ENCODE data around the gene HTR3B. TPM values are rescaled to one million over a fixed set of nuclear protein-coding genes. Genes with fewer than 3 reads are reported as not detected.
"Not testable (repeated sequence)": the region's sequence is repeated elsewhere in the genome, so short reads cannot be mapped to it uniquely, and the experiment has no call there.

The HTR3B gene
- total RNA-seq, 1 donor from 2014 or later = not detected

DNA sequence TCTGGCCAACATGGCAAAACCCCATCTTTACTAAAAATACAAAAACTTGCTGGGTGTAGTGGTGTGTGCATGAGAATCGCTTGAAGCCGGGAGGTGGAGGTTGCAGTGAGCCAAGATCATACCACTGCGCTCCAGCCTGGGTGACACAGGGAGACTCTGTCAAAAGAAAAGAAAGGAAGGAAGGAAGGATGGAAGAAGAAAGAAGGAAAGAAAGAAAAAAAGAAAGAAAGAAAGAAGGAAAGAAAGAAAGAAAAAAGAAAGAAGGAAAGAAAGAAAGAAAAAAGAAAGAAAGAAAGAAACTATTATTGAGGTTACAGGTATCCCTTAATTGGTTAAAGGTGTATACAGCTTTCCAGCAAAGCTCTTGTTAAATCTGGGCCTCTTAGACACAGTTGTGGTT lies 29.6 kb downstream of the HTR3B start:
- ATAC-seq; intact Hi-C loops (cut with micrococcal nuclease); DNase-seq: not testable (repeated sequence)

DNA sequence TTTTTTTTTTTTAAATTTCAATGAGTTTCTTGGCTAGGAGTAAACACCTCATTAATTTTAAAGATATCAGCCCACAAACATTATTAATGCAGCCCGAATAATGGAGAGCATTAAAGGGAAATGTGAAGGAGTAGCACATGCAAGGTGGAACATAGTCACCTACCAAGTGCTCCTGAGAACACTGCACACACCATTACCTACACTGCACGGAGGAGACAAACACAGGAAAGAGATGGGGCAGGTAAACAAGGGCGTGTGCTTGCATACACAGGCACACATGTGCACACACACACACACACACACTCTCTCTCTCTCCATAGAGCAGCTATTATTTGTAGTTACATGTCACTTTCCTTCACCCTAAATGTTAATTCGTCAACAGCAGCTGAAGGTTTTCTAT lies 30.2 kb downstream of the HTR3B start:
- intact Hi-C loops (cut with micrococcal nuclease) = no loop called here

DNA sequence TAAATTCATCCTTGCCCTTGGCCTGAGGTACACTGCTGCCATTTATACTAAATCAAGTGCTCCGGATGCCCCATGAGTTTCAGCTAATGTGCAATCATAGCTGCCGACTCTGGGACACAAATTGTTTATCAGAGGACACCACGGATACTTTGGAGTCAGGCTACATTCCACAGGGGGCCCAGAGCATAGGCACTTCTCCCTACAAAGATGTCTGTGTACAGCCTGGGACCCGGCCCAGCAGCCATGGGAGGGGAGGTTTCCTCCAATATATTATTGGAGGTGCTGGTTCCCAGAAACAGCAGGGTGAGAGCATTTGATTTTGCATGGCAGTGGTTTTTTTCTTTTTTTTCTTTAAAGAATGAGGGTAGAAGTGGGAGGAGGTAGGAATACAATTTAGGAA lies 31.3 kb downstream of the HTR3B start:
- intact Hi-C loops (cut with micrococcal nuclease) = no loop called here
- no peak for DNase-seq
- ATAC-seq = peak; percentile 34

More for the DNA sequence above, 30.2 kb downstream of the HTR3B start:
- DNase-seq (no peak), ATAC-seq (no peak)

DNA sequence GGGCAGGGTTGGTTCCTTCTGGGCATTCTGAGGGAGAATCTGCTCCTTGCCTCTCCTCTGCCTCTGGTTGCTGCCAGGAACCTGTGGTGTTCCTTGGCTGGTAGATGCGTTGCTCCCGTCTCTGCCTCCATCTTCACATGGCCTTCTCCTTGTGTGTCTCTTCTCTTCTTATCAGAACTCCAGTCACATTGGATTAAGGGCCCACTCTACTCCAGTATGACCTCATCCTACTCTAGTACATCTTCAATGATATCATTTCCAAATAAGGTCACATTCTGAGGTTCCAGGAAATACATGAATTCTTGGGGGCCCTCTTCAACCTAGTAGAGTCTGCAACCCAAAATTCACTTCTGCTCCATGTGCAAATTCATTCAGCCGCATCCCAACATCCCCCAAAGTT lies 33.3 kb downstream of the HTR3B start:
- intact Hi-C loops (cut with micrococcal nuclease) = no loop called here
- no peak for DNase-seq
- no peak for ATAC-seq

DNA sequence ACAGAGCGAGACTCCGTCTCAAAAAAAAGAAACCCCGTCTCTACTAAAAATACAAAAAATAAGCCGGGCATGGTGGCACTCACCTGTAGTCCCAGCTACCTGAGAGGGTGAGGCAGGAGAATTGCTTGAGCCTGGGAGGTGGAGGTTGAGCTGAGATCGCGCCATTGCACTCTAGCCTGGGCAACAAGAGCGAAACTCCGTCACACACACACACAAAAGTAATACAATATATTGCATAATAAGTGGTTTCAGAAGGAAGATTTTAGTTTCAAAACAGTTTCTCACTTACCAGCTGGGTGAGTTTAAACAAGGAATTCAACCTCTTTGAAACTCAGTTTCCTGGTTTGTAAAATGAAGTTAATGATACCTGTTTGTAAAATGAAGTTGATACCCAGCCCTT lies 37.7 kb downstream of the HTR3B start:
- ATAC-seq (no peak), DNase-seq (no peak)
- intact Hi-C loops (cut with micrococcal nuclease) = no loop called here

DNA sequence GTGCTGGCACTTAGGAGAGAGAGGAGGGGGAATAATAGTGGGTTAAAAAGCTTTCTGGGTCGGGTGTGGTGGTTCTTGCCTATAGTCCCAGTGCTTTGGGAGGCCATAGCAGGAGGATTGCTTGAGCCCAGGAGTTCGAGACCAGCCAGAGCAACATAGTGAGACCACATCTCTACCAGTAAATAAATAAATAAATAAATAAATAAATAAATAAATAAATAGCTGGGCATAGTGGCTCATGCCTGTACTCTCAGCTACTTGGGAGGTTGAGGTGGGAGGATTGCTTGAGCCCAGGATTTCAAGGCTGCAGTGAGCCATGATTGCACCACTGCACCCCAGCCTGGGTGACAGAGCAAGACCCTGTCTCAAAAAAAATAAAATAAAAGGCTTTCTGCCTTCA lies 41.6 kb downstream of the HTR3B start:
- DNase-seq; intact Hi-C loops (cut with micrococcal nuclease); ATAC-seq: not testable (repeated sequence)

DNA sequence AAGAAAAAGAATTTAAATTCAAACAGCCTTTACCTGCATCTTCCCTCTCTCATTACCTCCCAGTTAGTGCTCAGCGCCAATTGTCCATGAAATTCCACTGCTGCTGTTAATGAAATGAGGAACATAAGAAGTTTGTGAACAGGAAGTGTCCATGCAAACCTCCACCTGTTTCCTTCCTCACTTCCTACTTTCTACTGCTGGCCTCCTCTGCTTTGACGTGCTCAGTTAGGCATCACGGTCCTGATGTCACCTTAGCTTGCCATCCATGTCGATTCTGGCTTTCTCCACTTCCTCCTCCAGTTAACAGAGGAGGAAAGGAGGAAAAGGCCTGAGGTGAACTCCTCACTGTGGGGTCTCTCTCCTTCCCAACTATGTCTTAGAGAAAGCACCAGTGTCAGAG lies 43.4 kb downstream of the HTR3B start:
- intact Hi-C loops (cut with micrococcal nuclease) = no loop called here
- ATAC-seq = no peak
- no peak for DNase-seq

DNA sequence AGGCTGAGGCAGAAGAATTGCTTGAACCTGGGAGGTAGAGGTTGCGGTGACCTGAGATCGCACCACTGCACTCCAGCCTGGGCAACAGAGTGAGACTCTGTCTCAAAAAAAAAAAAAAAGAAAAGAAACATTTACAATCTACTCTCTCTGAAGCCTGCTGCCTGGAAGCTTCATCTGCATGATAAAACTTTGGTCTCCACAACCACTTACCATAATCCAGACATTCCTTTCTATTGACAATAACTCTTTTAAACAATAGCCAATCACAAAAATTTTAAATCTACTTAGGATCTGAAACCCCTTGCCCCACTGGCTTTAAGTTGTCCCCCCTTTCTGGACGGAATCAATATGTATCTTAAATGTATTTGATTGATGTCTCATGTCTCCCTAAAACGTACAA lies 45.3 kb downstream of the HTR3B start:
- ATAC-seq (no peak), DNase-seq (no peak)
- intact Hi-C loops (cut with micrococcal nuclease) = no loop called here

DNA sequence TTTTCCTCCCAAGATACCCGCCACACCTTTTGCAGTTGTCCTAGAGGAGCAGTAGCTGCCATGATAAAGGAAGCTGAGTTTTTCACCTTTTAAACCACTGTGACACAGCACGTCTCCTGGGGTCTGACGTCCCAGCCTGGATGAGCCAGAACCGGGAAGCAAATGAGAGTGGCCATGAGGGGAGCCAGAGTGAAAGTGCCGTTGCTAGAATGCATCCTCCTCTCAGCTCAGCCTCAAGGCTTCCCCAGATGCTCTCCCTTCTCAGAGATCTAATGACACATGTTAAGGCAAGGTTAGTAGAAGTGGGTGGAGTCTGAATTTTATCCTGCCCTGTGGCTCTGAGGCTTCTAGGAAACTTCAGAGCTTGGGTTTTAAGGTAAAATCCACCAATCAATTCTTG lies 46.9 kb downstream of the HTR3B start:
- intact Hi-C loops (cut with micrococcal nuclease) = no loop called here
- DNase-seq (no peak), ATAC-seq (no peak)

DNA sequence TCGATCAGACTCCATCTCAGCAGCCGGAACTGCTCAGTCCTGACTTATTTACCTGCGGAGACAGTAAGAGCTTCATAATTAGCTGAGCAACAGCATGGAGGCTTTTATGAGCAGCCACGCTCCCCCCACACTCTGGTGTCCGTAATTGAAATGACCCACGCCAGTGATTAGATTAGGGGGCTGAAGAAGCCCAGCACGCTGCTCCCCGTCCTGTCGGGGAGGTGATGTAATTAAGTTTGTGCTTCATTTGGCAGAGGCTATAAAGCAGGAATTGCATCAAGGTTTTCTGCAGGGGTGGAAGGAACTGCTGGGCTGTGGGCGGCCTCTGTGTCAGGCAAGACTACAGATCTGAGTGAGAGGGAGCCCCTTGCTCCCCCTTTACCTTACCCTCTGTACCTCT lies 47.5 kb downstream of the HTR3B start:
- DNase-seq (no peak), ATAC-seq (no peak)
- intact Hi-C loops (cut with micrococcal nuclease) = no loop called here

DNA sequence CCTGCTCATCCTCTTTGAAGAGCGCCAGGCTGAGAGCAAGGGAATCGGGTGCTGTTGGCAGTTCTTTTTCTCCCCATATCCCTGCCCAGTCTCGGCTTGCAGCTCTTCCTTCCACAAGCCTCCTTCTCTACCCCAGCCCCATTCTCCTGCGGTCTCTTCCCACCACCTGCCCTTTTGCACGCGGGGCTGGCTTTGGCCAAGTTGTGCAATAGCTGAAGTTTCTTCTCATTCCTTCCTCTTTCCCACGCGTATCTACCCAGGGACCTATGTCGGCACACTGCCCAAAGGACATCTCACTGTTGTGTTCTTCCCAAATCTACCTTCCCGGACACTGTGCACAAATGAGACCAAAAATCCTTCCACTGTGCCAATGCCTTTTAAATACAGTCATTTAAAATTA lies 48.0 kb downstream of the HTR3B start:
- no peak for ATAC-seq
- intact Hi-C loops (cut with micrococcal nuclease) = no loop called here
- peak; percentile 33 for DNase-seq

DNA sequence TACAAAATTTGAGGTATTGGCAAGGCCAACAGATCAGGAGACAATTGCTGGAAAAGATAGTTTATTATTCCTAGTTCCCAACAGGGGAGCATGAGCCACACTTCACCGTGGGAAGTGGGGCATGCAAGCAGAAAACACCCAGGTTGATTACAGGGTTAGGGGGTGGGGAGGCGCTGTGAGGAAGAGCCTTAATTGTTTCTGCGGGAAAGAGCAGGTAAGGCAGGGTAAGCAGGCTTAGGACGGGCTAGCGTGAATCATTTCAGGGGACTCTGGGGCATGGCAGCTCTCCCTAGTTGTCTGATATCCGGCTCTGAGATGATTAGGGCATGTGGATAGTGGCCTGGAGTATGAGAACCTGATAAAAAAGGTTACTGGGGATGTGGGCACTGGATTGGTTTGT lies 49.6 kb downstream of the HTR3B start:
- intact Hi-C loops (cut with micrococcal nuclease) = no loop called here
- DNase-seq (no peak), ATAC-seq (no peak)

DNA sequence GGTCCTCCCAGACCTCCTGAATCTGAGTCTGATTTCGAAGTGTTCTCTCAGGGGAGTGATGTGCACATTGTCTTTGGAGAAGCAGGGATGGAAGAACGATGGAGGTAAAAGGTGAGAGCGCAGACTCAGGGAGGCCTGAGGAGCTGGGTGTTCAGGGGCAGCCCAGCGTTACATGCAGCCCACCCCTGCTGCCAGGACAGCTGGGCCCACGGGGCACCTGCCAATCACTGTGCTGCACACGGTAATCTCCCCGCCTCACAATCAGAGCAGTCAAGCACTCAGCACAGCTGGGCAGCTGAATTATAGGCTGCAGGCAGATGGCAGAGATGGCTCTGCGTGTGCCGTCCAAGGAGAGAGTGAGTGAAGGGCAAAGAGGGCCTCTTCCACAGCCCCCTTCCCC lies 52.4 kb downstream of the HTR3B start:
- ATAC-seq (no peak), DNase-seq (no peak)
- intact Hi-C loops (cut with micrococcal nuclease) = no loop called here

DNA sequence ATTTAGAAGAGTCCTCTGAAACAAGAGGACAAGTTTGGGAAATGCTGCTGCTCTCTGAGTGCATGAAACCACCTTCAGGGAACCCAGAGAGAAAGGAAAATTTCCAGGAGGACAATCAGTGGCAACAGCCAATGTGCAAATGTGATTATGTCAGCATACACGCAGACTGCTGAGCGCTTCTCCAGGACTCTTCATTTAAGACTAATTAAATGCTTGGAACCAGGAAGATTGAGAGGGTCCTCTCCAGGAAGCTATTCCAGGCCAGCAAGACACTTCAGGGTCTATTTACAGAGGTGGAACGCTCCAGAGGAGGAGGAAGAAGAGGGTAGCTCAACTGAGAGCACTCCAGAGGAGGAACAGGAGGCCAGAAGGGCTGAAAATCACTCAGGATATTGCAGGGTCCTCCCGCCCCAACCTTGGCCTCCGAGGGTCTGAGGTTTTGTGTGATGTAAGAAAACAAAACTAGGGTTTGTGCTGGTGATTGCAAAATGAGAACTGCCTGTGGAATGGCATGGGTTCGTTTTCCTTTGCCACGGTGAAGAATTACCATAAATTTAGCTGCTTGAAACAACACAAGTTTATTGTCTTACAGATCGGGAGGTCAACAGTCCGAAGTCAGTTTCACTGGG lies 56.2 kb downstream of the HTR3B start:
- ATAC-seq (no peak), DNase-seq (no peak)
- intact Hi-C loops (cut with micrococcal nuclease) = no loop called here

DNA sequence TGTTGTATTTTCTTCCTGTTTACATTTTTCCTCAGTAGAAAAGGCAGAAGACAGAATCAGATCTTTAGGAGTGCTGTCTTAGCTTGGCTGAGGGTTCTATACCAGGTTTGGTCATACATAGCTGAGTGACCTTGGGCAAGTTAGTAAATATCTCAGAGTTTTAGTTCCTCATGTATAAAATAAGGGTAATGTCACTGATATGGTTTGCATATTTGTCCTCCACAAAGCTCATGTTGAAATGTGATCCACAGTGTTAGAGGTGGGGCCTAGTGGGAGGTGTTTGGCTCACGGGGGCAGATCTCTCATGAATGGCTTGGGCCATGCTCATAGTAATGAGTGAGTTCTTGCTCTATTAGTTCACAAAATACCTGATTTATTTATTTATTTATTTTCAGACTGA lies 62.8 kb downstream of the HTR3B start:
- intact Hi-C loops (cut with micrococcal nuclease) = no loop called here
- DNase-seq (no peak), ATAC-seq (no peak)

DNA sequence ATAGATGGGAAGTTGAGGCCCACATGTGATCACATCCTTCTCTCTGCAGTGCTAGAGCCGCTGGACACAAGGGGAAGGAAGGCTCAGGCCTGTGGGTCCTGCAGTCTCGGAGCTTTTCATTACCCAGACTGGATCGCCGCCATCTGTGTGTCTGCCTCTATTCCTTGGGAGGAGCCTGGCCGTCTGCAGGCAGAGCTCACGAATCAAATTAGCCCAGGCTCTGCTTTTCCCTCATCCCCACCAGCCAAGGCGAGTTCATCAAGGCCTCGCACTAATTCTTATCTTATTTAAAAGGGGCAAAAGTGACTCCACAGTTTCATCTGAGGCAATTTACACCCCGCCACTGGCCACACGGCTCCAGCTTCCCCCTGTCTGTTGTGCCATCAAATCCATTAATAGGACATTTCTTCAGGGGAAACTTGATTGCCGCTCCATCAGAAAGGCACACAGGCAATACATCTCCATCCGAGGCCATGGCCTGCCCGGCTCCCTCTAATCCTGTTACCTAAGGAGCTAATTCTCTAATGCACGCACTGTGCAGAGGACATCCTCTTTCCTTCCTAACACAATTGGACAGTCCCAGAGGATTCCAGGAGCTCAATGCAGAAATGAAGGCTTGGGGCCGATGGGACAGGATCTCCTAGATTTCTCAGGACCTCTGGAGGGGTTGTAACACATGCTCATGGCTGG lies 67.1 kb downstream of the HTR3B start:
- intact Hi-C loops (cut with micrococcal nuclease) = no loop called here
- no peak for ATAC-seq
- no peak for DNase-seq

DNA sequence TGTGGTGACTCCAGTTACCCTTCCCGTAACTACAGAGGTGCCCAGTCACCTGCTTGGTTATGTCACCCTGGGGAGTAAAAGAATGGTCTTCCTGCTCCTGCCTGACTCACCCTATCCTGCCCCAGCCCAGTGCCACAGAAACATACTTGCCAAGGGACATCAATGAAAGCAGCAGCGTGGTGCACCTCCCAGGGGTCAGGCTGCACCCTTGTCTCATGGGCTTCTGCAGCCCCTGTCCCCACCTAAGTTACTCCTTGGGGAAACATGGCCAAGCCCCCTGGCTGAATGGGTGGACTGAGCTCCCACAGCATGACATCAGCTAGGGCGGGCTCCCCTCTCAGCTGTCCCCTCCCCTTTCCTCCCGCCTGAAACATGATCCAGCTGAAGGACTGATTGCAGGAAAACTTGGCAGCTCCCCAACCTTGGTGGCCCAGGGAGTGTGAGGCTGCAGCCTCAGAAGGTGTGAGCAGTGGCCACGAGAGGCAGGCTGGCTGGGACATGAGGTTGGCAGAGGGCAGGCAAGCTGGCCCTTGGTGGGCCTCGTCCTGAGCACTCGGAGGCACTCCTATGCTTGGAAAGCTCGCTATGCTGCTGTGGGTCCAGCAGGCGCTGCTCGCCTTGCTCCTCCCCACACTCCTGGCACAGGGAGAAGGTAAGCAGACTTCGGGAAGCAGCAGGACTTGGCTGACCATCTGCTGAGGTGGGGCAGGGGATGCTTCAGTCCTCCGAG lies 70.3 kb downstream of the HTR3B start, which contains the start of gene HTR3A:
TSS of gene HTR3A (plus strand) at position 368 of the 730 bp plus-strand sequence. CDS start at position 586, 218 bp downstream.
- ATAC-seq = peak; percentile 97
- intact Hi-C loops (cut with micrococcal nuclease) = no loop called here

DNA sequence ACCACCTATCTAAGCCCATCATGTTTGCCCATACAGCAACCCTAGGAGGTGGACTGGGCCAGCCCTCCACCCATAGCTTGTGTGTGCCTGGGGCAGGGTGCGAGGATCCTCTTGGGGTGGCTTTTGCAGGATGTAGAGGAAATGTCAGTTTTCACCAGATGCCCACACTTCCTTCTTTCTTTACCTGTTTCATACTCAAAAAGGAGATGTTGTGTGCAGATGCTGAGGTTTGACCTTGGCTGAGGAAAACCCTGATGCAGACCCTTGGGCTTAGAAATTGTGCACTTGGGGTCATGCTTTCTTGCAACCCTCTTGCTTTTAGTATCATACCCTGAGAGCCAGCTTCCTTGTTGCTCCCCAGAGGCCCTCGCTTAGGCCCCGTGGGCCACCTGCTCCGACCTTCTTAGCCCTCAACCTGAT lies 72.5 kb downstream of the HTR3B start:
- intact Hi-C loops (cut with micrococcal nuclease) = no loop called here
- ATAC-seq = no peak
- DNase-seq = no peak

More for the DNA sequence above, 70.3 kb downstream of the HTR3B start, which contains the start of gene HTR3A:
- DNase-seq = peak; percentile 78

DNA sequence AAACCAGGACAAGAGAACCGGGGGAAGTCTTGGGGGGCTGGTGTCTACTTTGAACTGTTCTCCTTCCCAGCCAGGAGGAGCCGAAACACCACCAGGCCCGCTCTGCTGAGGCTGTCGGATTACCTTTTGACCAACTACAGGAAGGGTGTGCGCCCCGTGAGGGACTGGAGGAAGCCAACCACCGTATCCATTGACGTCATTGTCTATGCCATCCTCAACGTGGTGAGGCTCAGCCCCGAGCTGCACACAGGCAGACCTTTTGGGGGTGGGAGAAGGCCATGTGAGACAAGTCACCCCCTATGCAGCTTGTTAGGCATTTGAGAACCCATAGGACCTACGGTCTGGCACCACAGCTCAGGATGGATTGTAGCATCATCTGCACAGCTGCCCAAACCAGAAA lies 73.1 kb downstream of the HTR3B start:
- intact Hi-C loops (cut with micrococcal nuclease) = no loop called here
- no peak for ATAC-seq
- DNase-seq = no peak

DNA sequence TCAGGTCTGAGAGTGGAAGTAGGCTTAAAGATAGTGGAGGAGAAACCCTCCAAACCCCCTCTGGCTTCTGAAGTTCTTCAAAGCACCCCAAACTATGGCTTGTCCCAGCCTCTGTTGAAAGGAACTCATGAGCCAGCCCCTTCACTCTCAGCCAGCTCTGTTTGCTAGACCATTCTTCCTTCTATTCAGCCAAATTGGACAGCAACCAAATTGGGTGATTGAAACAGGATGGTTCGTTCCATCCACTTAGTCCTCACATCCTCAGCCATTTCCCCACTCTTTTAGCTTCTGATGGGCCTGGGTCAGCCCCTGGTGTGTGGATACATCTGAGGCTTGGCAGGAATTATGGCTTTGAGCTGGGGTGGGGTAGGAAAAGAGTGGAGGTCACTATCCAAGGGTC lies 74.8 kb downstream of the HTR3B start:
- no peak for ATAC-seq
- DNase-seq = no peak
- intact Hi-C loops (cut with micrococcal nuclease) = no loop called here

All from left ventricle myocardium superior (tissue), 1 donor.